ENCODE measurements around the gene ATP13A3. TPM values are rescaled to one million over a fixed set of nuclear protein-coding genes. Genes with fewer than 3 reads are reported as not detected.

ATP13A3 gene
- total RNA-seq, 1 donor from 2014 or later, result 63.1 TPM

- Mint-ChIP-seq H3K27ac (ENCODE audit: unreplicated experiment) (no peak overlapping the region), H3K4me3 (ENCODE audit: unreplicated experiment) (no peak overlapping the region), H3K9me3 (ENCODE audit: unreplicated experiment) (no peaks in the 10 kb centered on the region), H3K4me1 (ENCODE audit: unreplicated experiment) (peaks cover 5% of the 10 kb centered on the region), H3K27me3 (ENCODE audit: unreplicated experiment) (peaks cover 39% of the 10 kb centered on the region), H3K36me3 (ENCODE audit: unreplicated experiment) (no peaks in the 10 kb centered on the region)
- no peak for TF ChIP-seq CTCF (IDR thresholded peaks at IDR 0.05)
- no peak for DNase-seq (ENCODE audit: extremely low spot score, unreplicated experiment)
Measured at GRCh38 chr3:194376241-194376560, 110.6 kb downstream of the ATP13A3 start.

- DNase-seq (ENCODE audit: extremely low spot score, unreplicated experiment), result no peak
- no peak for TF ChIP-seq CTCF (IDR thresholded peaks at IDR 0.05)
- H3K4me3 Mint-ChIP-seq (ENCODE audit: unreplicated experiment), result peak overlapping the region; percentile 32
- no peaks in the 10 kb centered on the region for H3K9me3 Mint-ChIP-seq (ENCODE audit: unreplicated experiment)
- H3K27ac Mint-ChIP-seq (ENCODE audit: unreplicated experiment), result no peak overlapping the region
- peaks cover 40% of the 10 kb centered on the region for H3K27me3 Mint-ChIP-seq (ENCODE audit: unreplicated experiment)
- peaks cover 5% of the 10 kb centered on the region for H3K4me1 Mint-ChIP-seq (ENCODE audit: unreplicated experiment)
- no peaks in the 10 kb centered on the region for H3K36me3 Mint-ChIP-seq (ENCODE audit: unreplicated experiment)
Measured at GRCh38 chr3:194375473-194376240, 111.1 kb downstream of the ATP13A3 start.

DNA sequence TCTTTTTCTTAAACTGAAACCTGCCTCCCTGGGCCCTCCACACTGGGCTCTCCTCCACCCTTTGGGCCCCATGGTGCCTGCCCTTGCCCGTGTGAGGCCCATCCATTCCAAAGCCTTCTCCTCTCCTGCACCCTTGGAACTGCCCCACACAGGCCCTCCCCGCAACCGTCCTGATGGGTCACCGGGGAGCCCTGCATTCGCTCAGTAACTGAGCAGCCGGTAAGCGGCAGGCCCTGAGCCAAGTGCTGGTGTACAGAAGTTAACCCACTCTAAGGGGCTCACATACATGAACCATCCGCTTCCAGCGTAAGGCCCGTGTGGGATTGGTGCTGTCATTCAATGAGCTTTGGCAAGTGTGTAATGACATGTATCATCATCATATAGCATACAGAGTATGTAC is 111.9 kb downstream of the ATP13A3 start:
- Mint-ChIP-seq H3K27ac (ENCODE audit: unreplicated experiment) (no peak overlapping the region), H3K27me3 (ENCODE audit: unreplicated experiment) (peaks cover 40% of the 10 kb centered on the region), H3K36me3 (ENCODE audit: unreplicated experiment) (no peaks in the 10 kb centered on the region), H3K4me3 (ENCODE audit: unreplicated experiment) (no peak overlapping the region), H3K9me3 (ENCODE audit: unreplicated experiment) (no peaks in the 10 kb centered on the region), H3K4me1 (ENCODE audit: unreplicated experiment) (peaks cover 6% of the 10 kb centered on the region)
- no peak for TF ChIP-seq CTCF (IDR thresholded peaks at IDR 0.05)
- DNase-seq (ENCODE audit: extremely low spot score, unreplicated experiment), result no peak

DNA sequence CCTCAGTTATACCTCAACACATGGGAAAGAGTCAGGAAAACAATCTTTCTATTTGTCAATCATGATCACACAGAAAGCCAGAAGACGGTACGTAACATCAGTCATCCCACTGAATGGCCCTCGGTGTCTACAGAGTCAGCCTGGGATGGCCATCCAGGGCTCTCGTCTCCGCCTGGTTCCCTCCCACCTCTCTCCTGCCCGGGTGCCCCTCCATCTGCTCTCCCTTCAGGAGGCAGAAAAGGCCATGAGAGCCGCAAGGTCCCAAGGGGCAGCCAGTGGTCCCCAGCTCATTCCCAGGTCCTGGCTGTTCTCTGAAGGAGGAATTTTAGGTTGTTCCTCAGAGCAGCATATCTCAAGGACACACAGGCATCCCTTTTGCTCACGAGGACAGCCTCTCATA is 112.9 kb downstream of the ATP13A3 start:
- no peak overlapping the region for H3K4me3 Mint-ChIP-seq (ENCODE audit: unreplicated experiment)
- DNase-seq (ENCODE audit: extremely low spot score, unreplicated experiment), result no peak
- no peaks in the 10 kb centered on the region for H3K9me3 Mint-ChIP-seq (ENCODE audit: unreplicated experiment)
- H3K36me3 Mint-ChIP-seq (ENCODE audit: unreplicated experiment), result no peaks in the 10 kb centered on the region
- peaks cover 45% of the 10 kb centered on the region for H3K27me3 Mint-ChIP-seq (ENCODE audit: unreplicated experiment)
- H3K27ac Mint-ChIP-seq (ENCODE audit: unreplicated experiment), result no peak overlapping the region
- H3K4me1 Mint-ChIP-seq (ENCODE audit: unreplicated experiment), result peaks cover 17% of the 10 kb centered on the region
- no peak for TF ChIP-seq CTCF (IDR thresholded peaks at IDR 0.05)

GRCh38 chr3:194373028-194373427 is 113.8 kb downstream of the ATP13A3 start:
- no peaks in the 10 kb centered on the region for H3K36me3 Mint-ChIP-seq (ENCODE audit: unreplicated experiment)
- peaks cover 47% of the 10 kb centered on the region for H3K27me3 Mint-ChIP-seq (ENCODE audit: unreplicated experiment)
- TF ChIP-seq CTCF (IDR thresholded peaks at IDR 0.05), result no peak
- no peak for DNase-seq (ENCODE audit: extremely low spot score, unreplicated experiment)
- H3K9me3 Mint-ChIP-seq (ENCODE audit: unreplicated experiment), result no peaks in the 10 kb centered on the region
- no peak overlapping the region for H3K27ac Mint-ChIP-seq (ENCODE audit: unreplicated experiment)
- H3K4me3 Mint-ChIP-seq (ENCODE audit: unreplicated experiment), result no peak overlapping the region
- peaks cover 23% of the 10 kb centered on the region for H3K4me1 Mint-ChIP-seq (ENCODE audit: unreplicated experiment)

Measured in osteocyte (in vitro differentiated cells).